Parathyroid adenoma (tissue), 2 donors: ENCODE results near the gene CCDC88A.
"Not testable (repeated sequence)": the region's sequence is repeated elsewhere in the genome, so short reads cannot be mapped to it uniquely, and the experiment has no call there.

Experiments used
- H2AFZ ChIP-seq: fragments of 300-600 bp; sonication (generic); one replicate; pipeline ENCODE4 v1.7.0; 2017; ENCODE audit warnings: antibody characterized with exemption, mild to moderate bottlenecking
- H3K27ac ChIP-seq: fragments of 300-600 bp; sonication (generic); one replicate; pipeline ENCODE4 v1.7.0; 2017
- H3K27me3 ChIP-seq: fragments of 300-600 bp; sonication (generic); one replicate; pipeline ENCODE4 v1.7.0; 2017; ENCODE audit warnings: low read length; ENCODE audit not compliant: control insufficient read depth, insufficient read depth
- H3K36me3 ChIP-seq: fragments of 300-600 bp; sonication (generic); one replicate; pipeline ENCODE4 v1.7.0; 2017; ENCODE audit warnings: low read length; ENCODE audit not compliant: control insufficient read depth, insufficient read depth
- H3K4me1 ChIP-seq: fragments of 300-600 bp; sonication (generic); one replicate; pipeline ENCODE4 v1.7.0; 2017; ENCODE audit warnings: control low read depth
- H3K4me2 ChIP-seq: fragments of 300-600 bp; sonication (generic); one replicate; pipeline ENCODE4 v1.7.0; 2017; ENCODE audit warnings: low read length
- H3K4me3 ChIP-seq: fragments of 300-600 bp; sonication (generic); one replicate; pipeline ENCODE4 v1.7.0; 2017; ENCODE audit warnings: low read depth, low read length
- H3K79me2 ChIP-seq: fragments of 300-600 bp; sonication (generic); one replicate; pipeline ENCODE4 v1.7.0; 2017; ENCODE audit warnings: control low read depth
- H3K9ac ChIP-seq: fragments of 300-600 bp; sonication (generic); one replicate; pipeline ENCODE4 v1.7.0; 2017; ENCODE audit warnings: mild to moderate bottlenecking
- H3K9me3 ChIP-seq: fragments of 300-600 bp; sonication (generic); one replicate; pipeline ENCODE4 v1.7.0; 2017; ENCODE audit warnings: low read length; ENCODE audit not compliant: control insufficient read depth
- TF ChIP-seq, protein P1 (sequence below): fragments of 300-600 bp; sonication (generic); IDR thresholded peaks from one replicate; pipeline ENCODE4 v1.7.0; 2017; ENCODE audit warnings: antibody characterized with exemption, mild to moderate bottlenecking
- donor health status: primary hyperparathyroidism.

CCDC88A gene

DNA sequence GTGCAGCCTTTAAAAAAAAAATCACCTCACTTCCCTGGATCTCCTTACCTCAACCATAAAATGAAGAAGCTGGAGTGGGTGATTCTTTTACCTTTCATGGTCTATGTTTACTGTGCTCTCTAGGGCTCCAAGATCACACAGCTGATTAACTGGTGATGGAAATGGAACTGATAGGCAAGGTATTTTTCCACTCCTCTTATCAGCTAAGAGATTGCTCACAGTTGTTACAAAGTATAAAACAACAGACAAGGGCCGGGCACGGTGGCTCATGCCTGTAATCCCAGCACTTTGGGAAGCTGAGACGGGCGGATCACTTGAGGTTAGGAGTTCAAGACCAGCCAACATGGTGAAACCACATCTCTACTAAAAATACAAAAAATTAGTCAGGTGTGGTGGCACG lies 172.6 kb downstream of the CCDC88A start:
- H3K9me3 ChIP-seq = no peaks in the 10 kb centered on the region
- H3K27me3 ChIP-seq = no peaks in the 10 kb centered on the region
- peak overlapping the region; percentile 75 for H3K27ac ChIP-seq
- no peak overlapping the region for H3K4me2 ChIP-seq
- H3K79me2 ChIP-seq = no peaks in the 10 kb centered on the region
- no peak overlapping the region for H3K9ac ChIP-seq
- TF ChIP-seq, protein P1, sequence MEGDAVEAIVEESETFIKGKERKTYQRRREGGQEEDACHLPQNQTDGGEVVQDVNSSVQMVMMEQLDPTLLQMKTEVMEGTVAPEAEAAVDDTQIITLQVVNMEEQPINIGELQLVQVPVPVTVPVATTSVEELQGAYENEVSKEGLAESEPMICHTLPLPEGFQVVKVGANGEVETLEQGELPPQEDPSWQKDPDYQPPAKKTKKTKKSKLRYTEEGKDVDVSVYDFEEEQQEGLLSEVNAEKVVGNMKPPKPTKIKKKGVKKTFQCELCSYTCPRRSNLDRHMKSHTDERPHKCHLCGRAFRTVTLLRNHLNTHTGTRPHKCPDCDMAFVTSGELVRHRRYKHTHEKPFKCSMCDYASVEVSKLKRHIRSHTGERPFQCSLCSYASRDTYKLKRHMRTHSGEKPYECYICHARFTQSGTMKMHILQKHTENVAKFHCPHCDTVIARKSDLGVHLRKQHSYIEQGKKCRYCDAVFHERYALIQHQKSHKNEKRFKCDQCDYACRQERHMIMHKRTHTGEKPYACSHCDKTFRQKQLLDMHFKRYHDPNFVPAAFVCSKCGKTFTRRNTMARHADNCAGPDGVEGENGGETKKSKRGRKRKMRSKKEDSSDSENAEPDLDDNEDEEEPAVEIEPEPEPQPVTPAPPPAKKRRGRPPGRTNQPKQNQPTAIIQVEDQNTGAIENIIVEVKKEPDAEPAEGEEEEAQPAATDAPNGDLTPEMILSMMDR = no peak
- H3K36me3 ChIP-seq = no peaks in the 10 kb centered on the region
- H3K4me1 ChIP-seq = peaks cover 10% of the 10 kb centered on the region
- no peak overlapping the region for H2AFZ ChIP-seq
- H3K4me3 ChIP-seq = peak overlapping the region; percentile 23

DNA sequence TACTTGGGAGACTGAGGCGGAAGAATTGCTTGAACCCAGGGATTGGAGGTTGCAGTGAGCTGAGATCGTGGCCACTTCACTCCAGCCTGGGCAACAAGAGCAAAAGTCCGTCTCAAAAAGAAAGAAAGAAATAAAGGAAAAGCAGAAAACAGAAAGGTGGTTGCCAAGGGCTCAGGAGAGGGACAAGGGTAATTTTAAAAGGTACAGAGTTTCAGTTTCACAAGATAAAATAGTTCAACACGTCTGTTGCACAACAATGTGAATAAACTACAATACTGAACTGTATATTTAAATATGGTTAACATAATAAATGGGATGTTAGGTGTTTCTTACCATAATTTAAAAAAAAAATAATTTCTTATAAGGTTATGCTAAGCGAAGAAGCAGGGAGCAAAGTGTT lies 174.2 kb downstream of the CCDC88A start:
- peaks cover 10% of the 10 kb centered on the region for H3K4me1 ChIP-seq
- no peak overlapping the region for H3K4me3 ChIP-seq
- H3K4me2 ChIP-seq = no peak overlapping the region
- H3K9ac ChIP-seq = no peak overlapping the region
- TF ChIP-seq, protein P1 = no peak
- no peaks in the 10 kb centered on the region for H3K27me3 ChIP-seq
- no peak overlapping the region for H3K27ac ChIP-seq
- no peaks in the 10 kb centered on the region for H3K79me2 ChIP-seq
- H3K9me3 ChIP-seq = no peaks in the 10 kb centered on the region
- no peaks in the 10 kb centered on the region for H3K36me3 ChIP-seq
- H2AFZ ChIP-seq = no peak overlapping the region

DNA sequence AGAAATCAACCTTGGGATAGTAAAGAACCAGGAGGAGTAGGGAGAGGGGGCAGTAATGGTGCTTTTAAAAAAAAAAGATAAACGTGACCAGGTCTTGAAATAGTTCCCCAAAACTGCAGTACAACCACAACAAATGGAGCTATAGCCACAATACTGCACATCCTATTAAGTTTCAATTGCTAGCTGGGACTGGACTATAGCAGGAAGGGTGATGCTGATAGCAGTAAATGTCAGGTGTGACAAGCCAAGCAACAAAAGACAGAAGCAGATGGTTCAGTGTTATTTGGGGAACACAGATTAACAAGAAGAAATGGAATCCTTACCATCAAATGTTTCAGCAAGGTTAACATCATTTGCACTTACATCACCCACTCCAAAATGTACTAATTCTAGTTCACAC lies 177.0 kb downstream of the CCDC88A start:
- Histone ChIP-seq H2AFZ (no peak overlapping the region), H3K27ac (no peak overlapping the region), H3K4me1 (peaks cover 10% of the 10 kb centered on the region), H3K36me3 (no peaks in the 10 kb centered on the region), H3K27me3 (no peaks in the 10 kb centered on the region), H3K9ac (no peak overlapping the region), H3K4me3 (no peak overlapping the region), H3K4me2 (no peak overlapping the region), H3K79me2 (no peaks in the 10 kb centered on the region), H3K9me3 (no peaks in the 10 kb centered on the region)
- TF ChIP-seq, protein P1 = no peak

DNA sequence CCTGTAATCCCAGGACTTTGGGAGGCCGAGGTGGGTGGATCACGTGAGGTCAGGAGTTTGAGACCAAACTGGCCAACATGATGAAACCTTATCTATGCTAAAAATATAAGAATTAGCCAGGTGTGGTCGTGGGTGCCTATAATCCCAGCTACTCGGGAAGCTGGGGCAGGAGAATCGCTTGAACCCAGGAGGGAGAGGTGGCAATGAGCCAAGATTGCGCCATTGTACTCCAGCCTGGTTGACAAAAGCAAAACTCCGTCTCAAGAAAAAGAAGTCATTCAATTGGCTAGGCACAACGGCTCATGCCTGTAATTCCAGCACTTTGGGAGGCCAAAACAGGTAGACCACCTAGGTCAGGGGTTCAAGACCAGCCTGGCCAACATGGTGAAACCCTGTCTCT lies 178.1 kb downstream of the CCDC88A start:
- not testable (repeated sequence) for H3K9me3 ChIP-seq, H3K27me3 ChIP-seq, H3K27ac ChIP-seq, H2AFZ ChIP-seq, H3K4me1 ChIP-seq, H3K4me3 ChIP-seq, H3K9ac ChIP-seq, H3K4me2 ChIP-seq, H3K79me2 ChIP-seq, H3K36me3 ChIP-seq

DNA sequence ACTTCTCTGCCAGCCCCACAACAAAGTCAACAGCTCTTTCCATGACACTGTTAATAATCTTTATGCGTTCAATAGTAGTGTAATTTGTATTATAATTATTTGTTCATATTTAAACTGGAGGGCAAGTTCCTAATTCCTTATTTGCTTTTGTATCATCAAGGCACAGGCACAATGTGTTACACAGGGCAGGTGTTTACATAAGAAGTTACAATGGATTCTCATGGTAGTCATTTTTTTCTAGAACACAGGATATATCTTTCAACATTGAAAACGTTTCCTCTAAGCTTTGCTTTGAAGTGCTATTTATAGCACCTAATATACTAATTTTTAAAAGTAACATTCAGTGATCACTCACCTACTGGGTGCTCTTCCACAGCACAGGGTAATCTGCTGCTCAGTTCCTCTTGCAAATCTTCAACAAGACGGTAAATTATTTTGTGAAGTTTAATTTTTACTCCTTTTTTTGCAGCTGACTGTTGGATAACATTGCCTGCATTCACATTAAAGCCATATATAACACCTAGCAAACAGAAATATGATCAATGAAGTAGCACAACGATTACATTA lies 179.9 kb downstream of the CCDC88A start:
- Histone ChIP-seq H3K4me1 (no peaks in the 10 kb centered on the region), H3K27me3 (no peaks in the 10 kb centered on the region), H3K36me3 (peaks cover 2% of the 10 kb centered on the region), H3K4me2 (no peak overlapping the region), H3K9me3 (no peaks in the 10 kb centered on the region), H3K9ac (no peak overlapping the region), H3K4me3 (no peak overlapping the region), H2AFZ (no peak overlapping the region), H3K79me2 (no peaks in the 10 kb centered on the region), H3K27ac (no peak overlapping the region)
- TF ChIP-seq, protein P1 = no peak
